Retina (tissue), 1 donor: ENCODE data around the gene AADAC.
A peak's percentile ranks its signal among the peaks of the same experiment; 100 is the strongest.
"Not testable (repeated sequence)": the region's sequence is repeated elsewhere in the genome, so short reads cannot be mapped to it uniquely, and the experiment has no call there.

Source experiments
- DNase-seq: peaks from one replicate; pipeline ENCODE4 v3.0.0-alpha.2; 2016

Gene AADAC

GRCh38 chr3:151798466-151798865 is 15.4 kb upstream of the AADAC start:
- DNase-seq, result no peak

GRCh38 chr3:151800431-151800830 is 13.5 kb upstream of the AADAC start:
- DNase-seq, result no peak

- DNase-seq, result no peak
Measured at GRCh38 chr3:151804267-151804666, 9.6 kb upstream of the AADAC start.

DNA sequence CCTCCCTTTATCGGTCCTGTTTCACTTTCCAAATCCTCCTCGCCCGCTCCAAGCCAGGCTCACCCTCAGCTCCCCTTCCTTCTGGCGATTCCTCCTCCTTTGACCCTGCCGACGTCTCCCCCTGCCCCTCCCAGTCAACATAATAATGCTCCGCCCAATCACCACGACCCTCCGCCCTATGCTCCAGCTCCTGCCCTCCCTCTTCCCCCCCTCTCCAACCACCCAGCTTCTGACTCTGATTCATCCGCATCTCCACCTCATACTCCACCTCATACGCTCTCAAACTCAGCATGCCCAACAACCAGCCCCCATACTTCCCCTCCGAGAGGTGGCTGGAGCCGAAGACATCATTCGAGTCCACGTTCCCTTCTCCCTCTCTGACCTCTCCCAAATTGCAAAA is 7.1 kb upstream of the AADAC start:
- no peak for DNase-seq

DNA sequence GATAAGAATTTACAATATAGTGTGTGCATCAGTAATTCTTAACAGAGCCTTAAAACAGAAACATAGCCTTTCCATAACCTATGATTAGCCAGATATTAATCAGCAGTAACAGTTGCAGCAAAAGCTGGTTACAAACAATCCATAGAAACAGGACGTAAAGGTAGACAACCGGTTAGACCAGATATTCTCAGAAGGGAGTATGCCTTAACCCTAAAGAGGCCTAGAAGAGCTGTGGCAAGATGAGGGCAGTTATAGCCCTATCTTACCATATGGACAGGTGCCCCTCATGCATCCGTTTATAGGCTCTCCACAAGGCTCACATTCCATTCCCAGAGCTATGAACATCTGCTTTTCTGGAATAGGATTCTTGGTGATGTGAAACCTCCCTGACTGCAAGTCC is 5.0 kb upstream of the AADAC start:
- not testable (repeated sequence) for DNase-seq

GRCh38 chr3:151811474-151811873 is 2.4 kb upstream of the AADAC start:
- DNase-seq, result no peak

DNA sequence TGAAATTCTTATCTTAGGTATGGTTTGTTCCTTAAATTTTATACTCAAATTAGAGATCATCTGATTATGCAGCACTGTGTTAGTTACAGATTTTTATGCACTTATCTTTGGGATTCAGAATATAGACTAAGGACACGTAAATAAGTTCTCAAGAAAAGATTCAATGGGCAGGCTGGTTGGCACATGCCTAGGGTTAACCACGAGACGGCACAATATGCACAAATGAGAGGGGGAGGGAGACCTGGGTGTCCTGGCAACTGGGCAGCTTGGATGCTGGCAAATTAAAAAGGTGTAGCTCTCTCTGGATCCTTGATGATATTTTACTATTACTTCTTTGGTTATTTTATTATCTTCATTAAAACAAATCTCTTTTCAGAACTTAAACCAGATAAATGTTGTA is 672 bp downstream of the AADAC start:
- no peak for DNase-seq

- DNase-seq, result no peak
Measured at GRCh38 chr3:151816091-151816604, 2.2 kb downstream of the AADAC start.

DNA sequence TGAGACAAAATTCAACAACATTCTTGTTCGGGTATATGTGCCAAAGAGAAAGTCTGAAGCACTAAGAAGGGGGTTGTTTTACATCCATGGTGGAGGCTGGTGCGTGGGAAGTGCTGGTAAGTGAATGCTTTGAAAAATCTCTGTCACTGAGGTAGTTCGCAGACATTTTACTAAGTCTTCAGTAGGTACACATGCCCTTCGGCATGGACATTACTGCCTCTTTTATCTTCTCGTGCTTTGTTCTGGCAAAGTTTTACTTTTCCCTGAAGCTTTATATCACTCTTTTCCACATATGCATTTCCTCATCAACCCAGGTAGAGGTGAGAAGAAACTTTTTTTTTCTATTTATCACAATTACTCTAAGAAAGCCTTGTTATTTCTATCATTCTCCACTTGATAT is 3.6 kb downstream of the AADAC start:
- no peak for DNase-seq

- DNase-seq, result no peak
Measured at GRCh38 chr3:151818361-151818760, 4.4 kb downstream of the AADAC start.

DNA sequence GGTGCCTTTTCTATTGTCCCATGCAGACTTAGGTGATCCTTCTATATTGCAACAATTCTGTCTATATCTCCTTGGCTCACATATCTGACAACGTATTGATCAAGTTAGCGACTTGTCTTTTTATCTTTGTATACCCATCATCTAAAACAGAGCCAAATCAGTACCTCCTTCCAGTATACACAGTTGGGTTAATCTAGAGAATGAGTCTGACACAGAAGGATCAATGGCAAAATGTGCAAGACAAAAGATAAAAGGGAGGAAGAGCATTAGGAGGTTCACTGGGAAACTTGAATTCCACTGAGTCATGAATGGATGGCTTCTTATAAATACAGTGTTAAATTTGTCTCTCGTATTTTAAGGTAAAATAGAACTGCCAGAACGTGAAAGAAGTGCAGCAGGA is 6.0 kb downstream of the AADAC start:
- DNase-seq, result no peak

GRCh38 chr3:151827816-151828215 is 13.9 kb downstream of the AADAC start:
- DNase-seq, result no peak

DNA sequence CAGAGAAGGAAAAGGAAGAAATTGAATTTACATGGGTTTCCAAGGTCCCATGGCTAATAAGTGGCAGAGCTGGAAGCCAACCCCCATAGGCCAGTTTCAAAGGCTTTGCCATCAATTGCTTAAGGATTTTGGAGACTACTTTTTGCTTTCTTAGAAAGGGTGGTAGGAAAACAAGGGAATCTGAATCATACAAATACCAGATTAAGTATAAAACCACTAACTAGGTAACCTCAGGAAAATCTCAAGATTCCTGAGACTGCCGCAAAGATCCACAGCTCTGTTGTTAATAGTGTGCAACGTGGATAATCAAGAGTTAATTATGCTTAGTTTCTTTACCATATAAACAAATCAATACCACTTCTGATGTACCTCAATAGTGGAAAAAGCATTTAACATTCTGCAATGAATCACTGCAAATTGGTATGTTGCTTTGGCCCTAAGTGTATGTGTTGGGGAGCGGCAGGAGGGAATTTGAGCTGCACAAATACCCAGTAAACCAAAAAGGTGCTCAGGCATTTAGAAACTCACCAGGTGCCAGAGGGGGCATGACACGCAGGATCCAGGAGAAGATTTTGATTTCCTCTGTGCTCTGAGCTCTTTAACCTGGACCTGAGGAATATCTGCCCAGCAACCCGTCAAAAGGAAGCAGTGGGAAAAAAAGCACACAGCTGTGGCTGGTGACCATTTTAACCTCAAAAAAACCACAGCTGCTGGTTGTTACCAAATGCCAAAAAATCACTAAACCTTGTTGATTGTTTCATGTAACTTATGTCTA is 22.0 kb downstream of the AADAC start:
- DNase-seq, result no peak

- DNase-seq, result peak; percentile 5
Measured at GRCh38 chr3:151837057-151837456, 23.1 kb downstream of the AADAC start.

GRCh38 chr3:151838574-151839312 is 24.8 kb downstream of the AADAC start:
- DNase-seq, result peak; percentile 47

- DNase-seq, result no peak
Measured at GRCh38 chr3:151839313-151839631, 25.4 kb downstream of the AADAC start.

DNA sequence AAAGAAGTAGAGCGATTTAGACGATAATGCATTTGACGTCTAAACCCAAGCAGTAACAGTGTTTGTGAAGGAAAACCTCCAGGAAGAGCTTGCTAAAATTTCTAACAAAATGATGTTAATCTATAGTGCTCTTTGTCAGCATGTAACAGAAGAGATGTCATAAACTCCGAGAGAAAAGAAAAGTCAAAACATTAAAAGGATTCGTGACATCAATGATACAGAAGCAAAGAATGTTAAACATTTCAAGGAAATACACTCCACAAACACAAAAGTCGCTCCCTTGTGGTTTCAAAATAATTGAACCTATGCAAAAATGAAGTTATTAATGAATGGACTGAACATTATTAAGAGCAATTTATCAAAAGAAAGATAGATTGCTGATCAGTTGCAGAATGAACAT is 27.9 kb downstream of the AADAC start:
- no peak for DNase-seq

GRCh38 chr3:151843275-151843674 is 29.4 kb downstream of the AADAC start:
- DNase-seq, result no peak

GRCh38 chr3:151845306-151845905 is 31.5 kb downstream of the AADAC start:
- DNase-seq, result no peak

DNA sequence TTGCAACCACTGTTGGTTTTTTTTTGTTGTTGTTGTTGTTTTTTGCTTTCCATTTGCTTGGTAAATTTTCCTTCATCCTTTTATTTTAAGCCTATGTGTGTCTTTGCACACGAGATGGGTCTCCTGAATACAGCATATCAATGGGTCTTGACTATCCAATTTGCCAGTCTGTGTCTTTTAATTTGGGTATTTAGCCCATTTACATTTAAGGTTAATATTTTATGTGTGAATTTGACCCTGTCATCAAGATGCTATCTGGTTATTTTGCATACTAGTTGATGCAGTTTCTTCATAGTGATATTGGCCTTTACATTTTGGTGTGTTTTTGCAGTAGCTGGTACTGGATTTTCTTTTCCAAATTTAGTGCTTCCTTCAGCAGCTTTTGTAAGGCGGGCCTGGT is 36.1 kb downstream of the AADAC start:
- DNase-seq, result not testable (repeated sequence)

DNA sequence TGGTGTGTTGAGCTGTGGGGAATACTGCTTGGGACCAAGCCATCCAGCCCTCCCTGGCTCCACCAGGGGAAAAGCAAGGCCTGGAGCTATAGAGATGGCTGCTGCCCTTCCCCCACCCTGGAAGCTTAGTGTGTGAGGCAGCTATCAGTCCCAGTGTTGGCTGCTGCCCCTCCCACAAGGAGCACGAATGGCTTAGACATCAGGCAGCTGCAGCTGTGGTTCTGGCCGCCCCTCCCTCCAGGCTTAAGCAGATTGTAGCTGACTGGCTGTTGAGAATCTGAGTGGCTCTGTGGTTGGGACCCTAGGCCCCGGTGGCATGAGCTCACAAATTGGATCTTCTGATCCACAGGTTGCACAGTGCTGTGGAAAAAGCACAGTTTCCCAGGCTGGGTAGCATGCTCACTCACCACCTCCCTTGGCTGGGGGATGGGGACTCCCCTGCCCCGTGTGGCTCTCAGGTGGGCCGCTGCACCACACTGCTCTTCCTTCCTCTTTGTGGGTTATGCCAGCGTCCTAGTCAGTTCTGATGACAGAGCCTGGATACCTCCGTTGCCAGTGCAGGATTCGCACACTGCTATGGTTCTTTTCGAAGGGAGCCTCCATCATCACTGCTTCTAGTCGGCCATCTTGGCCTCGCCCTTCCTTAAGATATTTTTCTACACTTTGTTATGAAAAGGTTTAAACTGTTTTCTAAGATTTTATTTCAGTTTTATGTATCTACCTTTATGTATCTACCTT is 38.3 kb downstream of the AADAC start:
- DNase-seq, result no peak

GRCh38 chr3:151856118-151856517 is 42.2 kb downstream of the AADAC start:
- no peak for DNase-seq

GRCh38 chr3:151856641-151857040 is 42.7 kb downstream of the AADAC start:
- DNase-seq, result no peak
